ENCODE data around the gene CDH26.

The CDH26 gene

DNA sequence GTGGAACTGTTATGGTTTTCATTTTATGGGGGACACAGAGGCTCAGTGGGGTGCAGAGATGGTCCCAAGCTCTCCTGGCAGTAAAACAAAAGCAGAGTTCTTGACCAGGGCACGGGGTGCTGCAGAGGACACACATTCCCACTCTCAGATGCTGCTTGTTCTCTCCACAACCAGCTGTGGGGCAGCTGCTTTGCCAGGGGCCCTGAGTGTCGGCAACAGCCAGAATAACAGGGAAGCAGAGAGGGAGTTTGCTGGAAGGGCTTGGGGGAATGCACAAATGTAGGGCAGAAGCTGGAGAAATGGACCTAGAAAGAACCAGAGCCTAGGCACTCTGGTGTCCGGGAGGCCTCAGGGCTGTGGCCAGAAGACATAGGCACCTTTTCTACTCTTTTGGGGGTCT lies 93.7 kb downstream of the CDH26 start:
- TF ChIP-seq, protein P1, sequence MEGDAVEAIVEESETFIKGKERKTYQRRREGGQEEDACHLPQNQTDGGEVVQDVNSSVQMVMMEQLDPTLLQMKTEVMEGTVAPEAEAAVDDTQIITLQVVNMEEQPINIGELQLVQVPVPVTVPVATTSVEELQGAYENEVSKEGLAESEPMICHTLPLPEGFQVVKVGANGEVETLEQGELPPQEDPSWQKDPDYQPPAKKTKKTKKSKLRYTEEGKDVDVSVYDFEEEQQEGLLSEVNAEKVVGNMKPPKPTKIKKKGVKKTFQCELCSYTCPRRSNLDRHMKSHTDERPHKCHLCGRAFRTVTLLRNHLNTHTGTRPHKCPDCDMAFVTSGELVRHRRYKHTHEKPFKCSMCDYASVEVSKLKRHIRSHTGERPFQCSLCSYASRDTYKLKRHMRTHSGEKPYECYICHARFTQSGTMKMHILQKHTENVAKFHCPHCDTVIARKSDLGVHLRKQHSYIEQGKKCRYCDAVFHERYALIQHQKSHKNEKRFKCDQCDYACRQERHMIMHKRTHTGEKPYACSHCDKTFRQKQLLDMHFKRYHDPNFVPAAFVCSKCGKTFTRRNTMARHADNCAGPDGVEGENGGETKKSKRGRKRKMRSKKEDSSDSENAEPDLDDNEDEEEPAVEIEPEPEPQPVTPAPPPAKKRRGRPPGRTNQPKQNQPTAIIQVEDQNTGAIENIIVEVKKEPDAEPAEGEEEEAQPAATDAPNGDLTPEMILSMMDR (IDR thresholded peaks at IDR 0.05): no peak

DNA sequence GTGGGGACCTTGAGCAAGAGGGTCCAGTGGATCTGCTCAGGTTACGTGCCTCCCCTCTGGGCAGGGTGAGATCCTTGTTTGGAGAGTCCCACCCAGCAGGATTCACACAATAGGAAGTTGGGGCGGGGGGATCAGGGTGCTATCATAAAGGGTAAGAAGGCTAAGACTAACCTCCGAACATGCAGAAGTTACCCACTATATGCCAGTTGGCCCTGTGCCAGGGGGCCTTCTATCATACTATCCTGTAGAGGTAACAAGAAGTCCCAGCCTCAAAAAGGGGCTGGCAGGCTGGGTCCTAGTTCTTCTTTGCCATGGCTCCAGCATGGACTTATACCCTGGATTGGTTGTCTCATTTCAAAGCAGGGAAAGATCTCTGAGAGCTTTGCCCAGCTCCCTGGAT lies 94.1 kb downstream of the CDH26 start:
- TF ChIP-seq, protein P1 (IDR thresholded peaks at IDR 0.05): no peak

GRCh38 chr20:60053125-60053817 lies 95.0 kb downstream of the CDH26 start:
- TF ChIP-seq, protein P1 (IDR thresholded peaks at IDR 0.05): no peak

DNA sequence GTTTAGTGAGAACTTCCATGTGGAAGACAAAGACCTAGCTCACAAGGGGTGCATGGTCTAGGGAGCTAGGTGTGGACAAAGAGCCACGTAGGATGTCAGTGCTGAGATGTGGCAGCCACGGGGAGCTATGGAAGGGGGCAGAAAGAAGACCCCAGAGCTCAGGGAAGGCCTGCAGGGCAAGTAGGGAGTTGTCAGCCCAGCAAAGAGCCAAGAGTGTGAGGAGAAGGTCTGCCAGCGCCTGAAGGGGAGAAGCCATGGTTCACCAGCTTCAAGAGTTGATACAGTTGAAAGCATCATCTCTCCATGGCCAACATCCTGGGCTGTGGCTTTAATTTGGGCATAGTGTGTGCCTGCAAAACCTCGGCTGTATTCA lies 95.6 kb downstream of the CDH26 start:
- TF ChIP-seq, protein P1 (IDR thresholded peaks at IDR 0.05): no peak

GRCh38 chr20:60054716-60055634 lies 96.8 kb downstream of the CDH26 start:
- TF ChIP-seq, protein P1 (IDR thresholded peaks at IDR 0.05): no peak

DNA sequence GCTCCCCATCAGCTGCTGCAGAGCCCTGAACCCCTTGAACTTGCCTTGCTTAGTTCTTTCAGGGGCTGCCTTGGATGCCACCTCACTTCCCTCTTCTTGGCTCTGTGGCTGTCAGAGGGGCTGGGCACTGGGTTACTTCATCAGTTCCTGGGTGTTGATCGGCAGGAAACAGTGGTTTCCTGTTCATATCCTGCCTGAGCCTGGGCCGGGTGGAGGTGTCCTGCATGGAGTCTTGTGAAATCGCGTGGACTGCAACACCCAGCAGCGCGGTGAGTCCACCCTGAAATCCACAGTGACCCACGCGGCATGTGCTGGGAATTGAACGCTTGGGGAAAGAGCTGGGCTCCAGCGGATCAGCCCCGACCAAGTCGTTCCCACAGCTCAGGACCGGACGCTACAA lies 97.5 kb downstream of the CDH26 start:
- TF ChIP-seq, protein P1 (IDR thresholded peaks at IDR 0.05): no peak

- TF ChIP-seq, protein P1 (IDR thresholded peaks at IDR 0.05): no peak
Observed at GRCh38 chr20:60056407-60057122, 98.3 kb downstream of the CDH26 start.
